ENCODE results near the gene PGPEP1.
"Not testable (repeated sequence)": the region's sequence is repeated elsewhere in the genome, so short reads cannot be mapped to it uniquely, and the experiment has no call there.

PGPEP1 gene

GRCh38 chr19:18391509-18392075 lies 51.2 kb downstream of the PGPEP1 start:
- no peak for DNase-seq

DNA sequence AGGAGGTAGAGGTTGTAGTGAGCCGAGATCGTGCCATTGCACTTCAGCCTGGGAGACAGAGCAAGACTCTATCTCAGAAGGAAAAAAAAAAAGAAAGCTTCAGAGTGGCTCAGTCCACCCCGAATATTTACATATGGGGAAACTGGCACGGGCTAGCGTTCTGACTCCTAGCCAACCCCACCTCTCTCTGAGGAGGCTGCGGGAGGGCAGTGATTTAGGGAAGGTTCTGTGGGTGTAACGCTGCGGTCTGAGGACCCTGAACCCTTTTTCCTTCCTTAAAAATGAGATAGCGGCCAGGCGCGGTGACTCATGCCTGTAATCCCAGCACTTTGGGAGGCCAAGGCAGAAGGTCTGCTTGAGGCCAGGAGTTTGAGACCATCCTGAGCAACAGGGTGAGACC lies 52.0 kb downstream of the PGPEP1 start:
- no peak for DNase-seq

DNA sequence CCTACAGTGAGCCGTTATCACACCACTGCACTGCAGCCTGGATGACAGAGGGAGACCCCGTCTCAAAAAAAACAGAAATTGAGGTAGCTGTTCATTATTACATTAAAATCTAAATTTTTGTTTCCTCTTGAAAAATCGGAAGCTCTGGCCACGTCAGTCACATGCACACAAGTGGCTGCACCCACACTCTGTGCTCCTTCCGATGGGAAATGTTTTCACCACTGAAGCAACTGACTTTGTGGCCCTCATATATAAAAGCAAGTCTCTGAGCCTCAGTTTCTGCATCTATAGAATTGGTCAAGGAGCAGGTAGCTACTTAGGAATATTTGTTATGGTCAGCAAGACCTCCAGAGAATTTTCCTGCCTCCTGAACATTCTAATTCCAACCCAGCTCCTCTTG lies 52.5 kb downstream of the PGPEP1 start:
- DNase-seq = no peak

DNA sequence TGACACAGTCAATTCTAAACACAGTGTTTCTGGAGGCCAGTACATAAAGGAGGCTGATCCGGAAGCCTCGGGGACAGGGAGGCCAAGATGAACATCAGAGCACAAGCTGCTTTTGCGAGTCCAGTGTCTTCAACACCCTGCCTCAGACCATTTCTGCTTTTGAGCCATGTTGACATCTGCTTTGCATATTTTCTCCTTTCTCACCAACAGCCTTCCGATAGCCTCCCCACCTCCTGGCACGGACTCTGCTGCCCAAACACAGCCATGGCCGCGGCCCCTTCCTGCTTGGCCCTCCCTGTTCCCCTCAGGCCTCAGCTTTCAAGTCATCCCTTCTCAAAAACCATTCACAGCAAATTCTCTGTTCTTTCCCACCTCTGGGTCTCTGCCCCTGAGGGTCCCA lies 53.4 kb downstream of the PGPEP1 start:
- DNase-seq = no peak

- no peak for DNase-seq
Observed at GRCh38 chr19:18396471-18397241, 56.3 kb downstream of the PGPEP1 start.

DNA sequence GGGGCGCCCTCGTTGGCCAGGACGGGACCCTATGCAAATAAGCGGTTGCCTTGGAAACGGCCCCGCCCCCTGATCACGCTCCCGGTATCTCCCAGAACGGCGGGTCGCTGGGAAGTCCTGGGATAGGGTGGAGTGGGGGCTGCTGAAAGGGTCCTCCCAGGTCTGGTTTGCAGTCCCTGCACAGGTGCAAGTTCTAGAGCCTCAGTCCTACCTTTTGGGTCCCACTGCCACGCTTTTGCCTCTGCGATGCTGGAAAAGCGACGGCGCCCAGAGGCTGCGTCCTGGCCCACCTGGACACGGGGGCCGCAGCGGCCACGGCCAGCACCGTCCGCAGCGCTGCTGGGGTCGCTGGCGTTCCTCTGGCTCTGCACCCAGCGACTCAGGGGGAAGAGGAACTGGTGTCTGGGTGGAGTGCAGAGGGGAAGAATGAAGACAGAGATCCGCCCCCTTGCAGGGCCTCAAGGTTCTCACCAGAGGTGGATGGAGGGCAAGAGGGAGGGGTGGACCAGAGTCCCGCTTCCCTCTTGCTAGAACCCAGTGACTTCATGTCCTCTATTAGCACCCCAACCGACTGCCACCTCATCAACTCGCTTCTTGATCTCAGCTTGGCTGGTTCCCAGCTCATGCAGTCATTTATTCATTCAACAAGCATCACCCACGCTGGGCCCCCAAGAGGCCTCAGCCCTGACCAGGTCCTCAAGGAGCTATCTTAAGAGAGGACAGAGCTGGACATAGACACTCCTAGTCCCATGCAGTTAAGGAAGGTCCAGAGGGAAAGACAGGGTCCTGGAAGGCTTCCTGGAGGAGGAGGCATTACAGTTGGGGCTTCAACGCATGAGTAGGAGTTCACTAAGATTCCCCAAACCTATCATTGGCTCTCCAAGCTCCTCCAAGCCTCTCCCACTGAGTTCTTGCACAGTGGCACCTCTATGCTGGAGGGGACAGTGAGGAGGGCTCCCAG lies 57.1 kb downstream of the PGPEP1 start, which contains the start of gene LRRC25:
Gene LRRC25, minus strand, starts transcription at position 381 of the 961 bp plus-strand sequence. CDS start 659 bp downstream, outside the sequence.
- DNase-seq = no peak

- peak; percentile 56 for DNase-seq
Observed at GRCh38 chr19:18399008-18399407, 58.6 kb downstream of the PGPEP1 start.

- DNase-seq = peak; percentile 72
Observed at GRCh38 chr19:18401580-18402112, 61.2 kb downstream of the PGPEP1 start.

DNA sequence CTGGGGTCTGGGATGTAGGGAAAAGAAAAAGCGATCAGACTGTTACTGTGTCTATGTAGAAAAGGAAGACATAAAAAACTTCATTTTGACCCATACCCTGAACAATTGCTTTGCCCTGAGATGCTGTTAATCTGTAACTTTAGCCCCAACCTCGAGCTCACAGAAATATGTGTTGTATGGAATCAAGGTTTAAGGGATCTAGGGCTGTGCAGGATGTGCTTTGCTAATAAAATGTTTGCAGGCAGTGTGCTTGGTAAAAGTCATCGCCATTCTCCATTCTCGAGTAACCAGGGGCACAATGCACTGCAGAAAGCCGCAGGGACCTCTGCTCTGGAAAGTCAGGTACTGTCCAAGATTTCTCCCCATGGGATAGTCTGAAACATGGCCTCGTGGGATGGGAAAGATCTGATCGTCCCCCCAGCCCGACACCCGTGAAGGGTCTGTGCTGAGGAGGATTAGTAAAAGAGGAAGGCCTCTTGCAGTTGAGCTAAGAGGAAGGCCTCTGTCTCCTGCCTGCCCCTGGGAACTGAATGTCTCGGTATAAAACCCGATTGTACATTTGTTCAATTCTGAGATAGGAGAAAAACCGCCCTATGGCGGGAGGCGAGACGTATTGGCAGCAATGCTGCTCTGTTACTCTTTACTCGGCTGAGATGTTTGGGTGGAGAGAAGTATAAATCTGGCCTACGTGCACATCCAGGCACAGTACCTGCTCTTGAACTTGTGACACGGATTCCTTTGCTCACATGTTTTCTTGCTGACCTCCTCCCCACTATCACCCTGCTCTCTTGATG lies 62.3 kb downstream of the PGPEP1 start:
- not testable (repeated sequence) for DNase-seq

DNA sequence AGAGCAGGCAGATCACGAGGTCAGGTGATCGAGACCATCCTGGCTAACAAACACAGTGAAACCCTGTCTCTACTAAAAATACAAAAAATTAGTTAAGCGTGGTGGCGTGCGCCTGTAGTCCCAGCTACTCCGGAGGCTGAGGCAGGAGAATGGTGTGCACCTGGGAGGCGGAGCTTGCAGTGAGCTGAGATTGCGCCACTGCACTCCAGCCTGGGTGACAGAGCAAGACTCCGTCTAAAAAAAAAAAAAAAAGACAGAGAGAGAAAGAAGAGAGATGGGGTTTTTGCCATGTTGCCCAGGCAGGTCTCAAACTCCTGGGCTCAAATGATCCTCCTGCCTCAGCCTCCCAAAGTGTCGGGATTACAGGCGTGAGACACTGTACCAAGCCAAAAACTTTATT lies 65.4 kb downstream of the PGPEP1 start:
- not testable (repeated sequence) for DNase-seq

DNA sequence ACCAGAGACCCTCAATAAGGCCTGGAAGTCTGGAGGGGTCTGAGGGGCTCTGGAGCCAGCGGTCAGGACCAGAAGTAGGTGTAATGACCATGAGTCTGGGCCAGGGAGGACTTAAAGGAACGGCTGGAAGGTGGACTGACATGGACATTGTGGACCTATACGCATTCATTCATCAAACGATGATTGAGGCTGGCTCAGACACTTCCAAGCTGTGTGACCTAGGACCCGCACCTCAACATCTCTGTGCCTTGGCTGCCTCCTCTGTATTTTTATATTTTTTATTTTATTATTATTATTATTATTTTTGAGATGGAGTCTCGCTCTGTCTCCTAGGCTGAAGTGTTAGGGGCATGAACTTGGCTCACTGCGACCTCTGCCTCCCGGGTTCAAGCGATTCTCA lies 66.4 kb downstream of the PGPEP1 start:
- DNase-seq = no peak

GRCh38 chr19:18408053-18408476 lies 67.7 kb downstream of the PGPEP1 start:
- DNase-seq = no peak

DNA sequence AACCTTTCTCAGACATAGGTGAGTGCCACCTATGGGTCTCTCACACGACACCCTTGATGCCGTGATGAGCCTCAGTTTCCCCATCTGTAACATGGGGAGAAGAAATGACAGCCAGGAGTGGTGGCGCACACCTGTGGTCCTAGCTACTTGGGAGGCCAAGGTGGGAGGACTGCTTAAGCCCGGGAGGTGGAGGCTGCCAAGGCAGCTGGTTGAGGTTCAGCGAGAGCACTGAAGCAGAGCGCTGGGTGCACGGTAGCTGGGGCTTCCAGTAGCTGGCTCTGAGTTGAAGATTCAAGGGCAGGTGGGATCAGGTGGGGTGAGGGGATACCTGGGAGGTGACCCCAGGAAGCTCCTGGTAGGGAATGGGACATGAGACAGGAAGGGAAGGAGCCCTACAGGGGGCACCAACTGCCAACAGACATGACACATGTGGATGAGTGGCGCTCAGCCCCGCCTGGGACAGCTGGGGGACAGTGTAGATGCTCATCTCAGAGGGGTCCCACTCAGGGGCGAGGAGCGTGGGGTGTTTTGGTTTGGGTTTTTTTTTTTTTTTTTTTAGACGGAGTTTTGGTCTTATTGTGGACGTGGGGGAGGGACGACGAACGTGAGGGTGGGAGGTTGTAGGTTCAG lies 72.3 kb downstream of the PGPEP1 start:
- DNase-seq = no peak

GRCh38 chr19:18414504-18415177 lies 74.2 kb downstream of the PGPEP1 start:
- no peak for DNase-seq

GRCh38 chr19:18415178-18415867 lies 74.9 kb downstream of the PGPEP1 start:
- DNase-seq = peak; percentile 78

DNA sequence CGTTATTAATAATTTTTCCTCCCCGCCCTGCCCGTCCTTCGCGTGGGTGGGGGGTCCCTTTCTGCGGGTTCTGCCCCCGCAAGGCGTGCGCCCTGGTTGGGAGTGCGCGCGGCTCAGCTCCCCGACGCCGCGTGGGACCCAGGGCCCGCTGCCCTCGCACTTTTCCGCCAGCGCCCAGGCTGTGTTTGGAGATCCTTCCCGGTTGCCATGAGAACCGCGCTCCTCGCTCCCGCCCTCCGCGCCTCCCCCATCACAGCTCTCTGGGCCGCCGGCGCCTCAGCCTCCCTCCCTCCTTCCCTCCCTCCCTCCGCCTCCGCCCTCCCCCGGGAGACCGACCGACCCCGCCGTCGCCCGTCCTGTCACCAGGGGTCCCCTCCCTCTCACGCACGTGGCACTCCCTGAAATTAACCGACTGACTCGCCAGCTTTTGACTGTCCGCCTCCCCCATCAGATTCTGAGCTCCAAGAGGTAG lies 76.4 kb downstream of the PGPEP1 start:
- peak; percentile 91 for DNase-seq

- DNase-seq = peak; percentile 90
Observed at GRCh38 chr19:18417250-18418028, 77.0 kb downstream of the PGPEP1 start.

GRCh38 chr19:18418029-18418482 lies 77.7 kb downstream of the PGPEP1 start:
- no peak for DNase-seq
